Sciatic nerve (tissue), 2 donors: ENCODE measurements around the gene CLK3. TPM values are rescaled to one million over a fixed set of nuclear protein-coding genes. Genes with fewer than 3 reads are reported as not detected.

Source experiments
- ATAC-seq: fragments of 200-7000 bp; cut with Tn5 transposase; one replicate; pipeline ENCODE4 v1.9.1; 2020; ENCODE audit warnings: mild to moderate bottlenecking, moderate library complexity
- DNase-seq: peaks from one replicate; pipeline ENCODE4 v3.0.0-alpha.2; 2020; ENCODE audit warnings: low spot score
- intact Hi-C: fragments of 100-400 bp; cut with DNase I; formaldehyde crosslinking; loops from one replicate; pipeline ENCODE4 v1.14.2; 2022
- total RNA-seq: library from RNA; stranded (reverse); fragmentation: NEBNext Ultra II Directional; extraction: Animal tissue kit (Norgen Biotek cat#: 25700); gene quantifications from one replicate; pipeline ENCODE4 v1.2.1, GENCODE V29; 2021
- donor health status: DM: no; HTN: no; CAD: no.
- donor health status: DM: no; HTN: no; CAD: no.

CLK3 gene
- total RNA-seq, 1 donor from 2014 or later, result 81.7 TPM

DNA sequence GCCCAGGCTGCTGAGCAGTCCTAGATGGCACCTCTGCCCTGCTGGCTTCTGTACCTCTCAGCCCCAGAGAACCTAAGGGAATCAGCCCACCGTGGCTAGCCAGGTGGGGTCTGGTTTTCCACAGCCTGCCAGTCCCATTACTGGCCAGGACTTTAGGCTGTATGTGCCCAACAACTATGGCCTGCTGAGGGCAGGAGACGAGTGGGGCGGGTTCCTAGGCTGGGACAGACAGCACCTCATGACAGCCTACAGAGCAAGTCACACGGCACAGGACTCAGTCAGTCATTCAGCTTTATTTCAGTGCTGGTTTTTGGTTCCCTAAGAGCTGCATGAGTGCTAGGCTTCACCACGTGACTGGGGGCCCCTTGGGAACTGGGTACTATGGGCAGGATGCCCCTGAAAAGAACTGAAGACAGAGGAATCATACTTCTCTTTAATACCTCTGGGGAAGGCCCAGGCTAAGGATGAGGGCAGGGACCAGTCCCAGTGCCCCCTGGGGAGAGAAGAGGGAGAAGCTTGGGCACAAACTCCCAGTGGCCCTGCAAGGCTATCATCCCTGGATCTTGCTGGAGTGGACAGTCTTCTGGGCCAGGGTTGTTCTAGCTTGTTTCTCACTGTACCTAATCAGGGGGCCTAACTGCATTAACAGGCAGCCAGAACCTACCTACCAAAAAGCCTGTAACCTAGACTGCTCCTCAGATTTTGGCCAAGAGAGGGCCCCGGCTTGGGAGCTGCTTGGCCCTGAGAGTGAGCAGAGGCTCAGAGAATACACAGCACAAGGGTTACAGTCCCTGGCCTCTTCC lies 14.8 kb downstream of the CLK3 start:
- DNase-seq (no peak), ATAC-seq (peak; percentile 24)
- intact Hi-C loops, result loop anchor here (5.0 kb wide), 2 partner anchors 137 to 258 kb away; no protein-coding TSS in a partner anchor

DNA sequence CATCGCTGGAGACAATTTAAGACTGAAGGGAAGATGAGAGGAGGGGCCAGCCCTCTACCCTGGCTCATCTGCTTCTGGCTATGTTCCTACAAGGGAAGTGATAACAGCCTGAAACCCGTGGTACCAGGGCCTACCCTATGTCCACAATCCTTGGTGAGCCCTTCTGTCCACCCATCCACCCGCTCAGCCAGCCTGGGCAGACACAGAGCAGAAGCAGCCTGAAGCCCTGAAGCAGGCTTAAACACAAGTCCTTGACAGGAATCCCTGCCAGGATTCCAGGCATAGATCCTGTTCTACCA lies 15.4 kb downstream of the CLK3 start:
- ATAC-seq (no peak), DNase-seq (no peak)
- intact Hi-C loops, result loop anchor here (5.0 kb wide), 2 partner anchors 136 to 259 kb away; no protein-coding TSS in a partner anchor

DNA sequence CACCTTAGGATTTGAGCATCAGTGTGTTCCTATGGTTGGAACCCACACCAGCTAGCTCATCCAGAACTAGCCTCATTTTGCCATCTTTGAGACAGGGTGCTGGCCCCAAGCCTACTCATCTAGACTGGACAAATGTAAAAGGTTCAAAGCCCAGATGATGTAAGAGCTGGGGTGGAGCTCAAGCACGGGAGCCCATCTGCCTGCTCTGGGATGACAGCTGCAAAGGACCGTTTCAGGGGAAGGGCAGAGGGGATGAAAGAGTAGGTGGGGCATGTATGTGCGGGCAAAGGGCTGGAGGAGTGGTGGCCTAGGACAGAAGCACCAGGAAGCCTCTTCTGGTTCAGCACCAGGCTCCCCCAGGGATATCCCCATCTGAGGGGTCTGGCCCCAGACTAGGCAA lies 15.8 kb downstream of the CLK3 start:
- intact Hi-C loops, result loop anchor here (5.0 kb wide), 2 partner anchors 136 to 259 kb away; no protein-coding TSS in a partner anchor
- ATAC-seq (no peak), DNase-seq (no peak)

GRCh38 chr15:74631935-74632560 lies 16.4 kb downstream of the CLK3 start:
- peak; percentile 70 for ATAC-seq
- intact Hi-C loops, result loop anchor here (5.0 kb wide), 2 partner anchors 135 to 260 kb away; no protein-coding TSS in a partner anchor
- peak; percentile 81 for DNase-seq

DNA sequence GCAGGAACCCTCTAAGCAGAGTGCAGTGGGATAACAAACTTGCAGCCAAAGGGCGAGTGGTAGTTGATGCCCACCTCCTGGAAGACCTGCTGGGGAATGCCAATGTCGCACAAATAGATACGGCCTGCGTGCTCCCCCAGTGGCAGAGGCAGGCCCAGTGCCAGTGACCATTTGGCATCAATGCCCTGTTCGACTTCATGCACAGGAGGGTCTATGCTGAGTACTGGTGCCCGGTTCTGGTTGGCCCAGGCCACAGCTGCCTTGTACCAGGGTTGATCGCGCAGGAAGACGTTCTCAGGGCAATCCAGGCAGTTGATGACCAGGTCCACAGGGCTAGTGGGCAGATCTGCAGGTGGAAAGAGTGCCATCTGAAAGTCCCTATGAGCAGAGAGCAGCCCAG lies 17.0 kb downstream of the CLK3 start:
- ATAC-seq (no peak), DNase-seq (no peak)
- intact Hi-C loops, result loop anchor here (5.0 kb wide), 2 partner anchors 135 to 260 kb away; no protein-coding TSS in a partner anchor

DNA sequence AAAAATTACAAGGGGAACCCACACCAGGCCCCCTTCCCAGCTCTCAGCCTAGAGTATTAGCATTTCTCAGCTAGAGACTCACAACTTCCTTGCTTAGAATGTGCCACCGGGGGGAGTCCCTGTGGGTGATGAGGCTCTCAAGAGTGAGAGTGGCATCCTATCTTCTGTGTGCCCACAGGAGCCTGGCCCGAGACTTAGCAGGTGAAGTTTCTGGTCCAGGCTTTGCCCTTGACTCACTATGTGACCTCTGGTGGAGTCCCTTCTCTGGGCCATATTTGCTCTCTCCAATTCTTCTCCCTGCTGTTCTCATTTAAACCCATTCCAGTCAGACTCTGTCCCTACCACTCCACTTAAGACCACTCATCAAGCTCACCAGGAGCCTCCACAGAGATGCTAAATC lies 18.1 kb downstream of the CLK3 start:
- intact Hi-C loops, result loop anchor here (5.0 kb wide), 2 partner anchors 134 to 261 kb away; no protein-coding TSS in a partner anchor
- no peak for ATAC-seq

DNA sequence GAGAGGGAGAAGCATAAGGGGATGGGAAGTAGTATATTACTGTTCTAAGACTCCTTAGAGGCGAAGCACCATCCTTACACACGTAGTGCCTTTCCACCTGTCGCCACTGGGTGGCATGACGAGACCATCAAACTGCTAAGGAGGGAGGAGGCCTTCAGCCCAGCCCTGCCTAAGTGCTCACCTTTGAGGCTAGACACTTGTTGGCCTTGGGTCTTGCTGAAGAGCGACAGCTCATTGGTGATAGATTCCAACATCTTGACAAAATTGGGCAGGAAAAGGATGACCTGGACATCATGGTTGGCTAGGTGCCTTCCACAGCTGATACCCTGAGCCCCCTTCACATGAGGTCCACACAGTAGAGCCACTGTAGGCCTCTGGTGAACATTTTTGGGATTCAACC lies 19.6 kb downstream of the CLK3 start:
- intact Hi-C loops, result no loop called here
- ATAC-seq (peak; percentile 76), DNase-seq (peak; percentile 72)

More for the DNA sequence above, 18.1 kb downstream of the CLK3 start:
- no peak for DNase-seq

DNA sequence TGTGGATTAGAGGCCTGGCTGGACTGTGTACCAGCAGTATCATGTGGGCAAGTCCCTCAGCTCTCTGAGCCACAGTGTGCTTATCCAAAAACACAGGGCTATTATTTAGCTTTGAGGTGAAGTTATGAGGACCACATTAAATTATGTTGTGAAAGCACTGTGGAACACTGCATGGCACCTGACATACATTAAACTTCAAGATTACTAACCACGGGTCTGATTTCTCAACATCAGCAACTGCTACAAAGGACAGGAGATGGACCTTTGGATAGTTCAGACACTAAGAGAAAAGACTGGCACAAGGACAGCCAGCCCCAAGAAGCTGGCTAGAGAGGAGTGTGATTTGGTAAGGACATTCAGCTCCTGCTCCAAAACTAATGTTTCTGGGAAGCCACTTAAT lies 21.3 kb downstream of the CLK3 start:
- intact Hi-C loops, result no loop called here
- DNase-seq (no peak), ATAC-seq (no peak)

GRCh38 chr15:74641151-74641550 lies 25.5 kb downstream of the CLK3 start:
- intact Hi-C loops, result no loop called here
- no peak for DNase-seq
- no peak for ATAC-seq

DNA sequence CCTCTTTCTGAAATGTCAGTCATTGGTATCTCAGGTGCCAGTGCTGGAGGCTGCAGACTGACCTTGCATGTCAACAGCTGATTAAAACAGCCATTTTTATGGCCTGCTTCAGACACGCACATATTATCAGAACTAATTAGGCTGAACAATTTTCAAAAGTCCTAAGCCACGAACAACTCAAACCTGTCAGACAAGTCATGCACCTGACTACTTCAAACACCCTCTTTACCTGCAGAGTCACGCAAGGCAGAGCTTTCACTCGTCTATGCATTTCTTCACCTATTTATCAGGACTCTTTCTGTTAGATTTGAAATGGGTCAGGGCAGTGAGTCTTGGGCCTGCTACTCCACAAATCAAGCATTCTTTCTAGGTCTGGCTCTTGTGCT lies 26.7 kb downstream of the CLK3 start:
- no peak for ATAC-seq
- intact Hi-C loops, result no loop called here

DNA sequence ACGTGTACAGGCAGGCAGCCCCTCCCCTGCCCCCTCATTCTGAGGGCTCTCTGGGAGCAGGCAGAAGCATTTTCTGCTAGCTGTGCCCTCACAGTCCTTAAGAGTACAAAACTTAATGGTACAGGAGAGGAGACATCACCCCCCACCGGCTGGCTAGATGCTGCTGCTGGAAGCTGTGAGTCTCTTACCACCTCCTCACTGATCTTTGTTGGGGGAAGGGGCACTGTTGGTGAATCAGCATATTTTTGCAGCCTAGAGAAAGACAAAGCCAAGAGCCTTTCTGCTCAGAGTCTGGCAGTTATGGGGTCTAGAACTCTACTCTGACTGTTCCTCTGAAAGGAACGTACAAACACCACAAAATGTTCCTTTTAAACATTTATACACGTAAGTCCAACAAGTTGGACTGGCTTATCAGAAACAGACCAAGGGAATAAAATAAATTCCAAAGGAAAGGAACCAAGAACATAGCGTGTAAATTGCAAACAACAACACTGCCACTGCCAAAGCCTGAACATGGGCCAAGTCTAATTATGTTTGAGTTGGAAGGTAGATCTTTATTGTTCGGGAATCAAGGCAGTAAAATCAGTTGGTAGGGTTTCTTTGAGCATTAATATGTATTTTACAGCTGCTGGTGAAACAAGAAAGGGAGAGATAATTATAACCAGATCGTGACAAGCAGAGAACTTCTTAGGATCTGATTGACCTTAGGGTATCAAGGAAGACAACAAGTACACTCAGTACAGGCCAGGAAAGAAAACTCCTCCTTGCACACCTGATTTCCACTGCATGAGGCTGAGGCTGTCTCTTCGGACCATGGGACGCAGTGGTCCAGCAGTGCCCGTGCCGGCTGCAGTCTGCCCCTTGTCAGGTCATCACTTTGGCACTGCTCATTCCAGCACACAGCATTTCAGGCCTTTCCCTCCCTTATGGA lies 27.4 kb downstream of the CLK3 start:
- DNase-seq (no peak), ATAC-seq (peak; percentile 68)
- intact Hi-C loops, result no loop called here

More for the DNA sequence above, 26.7 kb downstream of the CLK3 start:
- no peak for DNase-seq

GRCh38 chr15:74643665-74644204 lies 28.1 kb downstream of the CLK3 start:
- DNase-seq (no peak), ATAC-seq (no peak)
- intact Hi-C loops, result no loop called here

DNA sequence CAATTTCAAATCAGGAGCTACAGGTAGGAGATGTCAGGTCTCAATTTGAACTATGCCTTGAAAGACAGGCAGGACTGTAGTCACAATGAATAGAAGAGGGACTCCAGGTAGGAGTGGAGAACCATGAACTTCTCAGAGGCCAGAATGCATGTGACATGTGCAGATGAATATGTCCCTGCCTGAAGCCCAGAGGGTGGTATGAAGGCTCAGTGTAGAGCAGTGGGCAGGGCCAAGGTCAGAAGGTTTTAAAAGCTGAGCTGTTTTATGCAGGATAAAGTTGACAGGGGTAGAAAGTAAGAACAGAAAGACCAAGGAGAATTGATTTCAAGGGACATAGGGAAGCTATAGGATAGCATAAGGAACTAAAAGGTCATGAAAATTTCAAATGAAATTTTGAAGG lies 30.8 kb downstream of the CLK3 start:
- ATAC-seq (no peak), DNase-seq (no peak)
- intact Hi-C loops, result no loop called here

GRCh38 chr15:74648051-74648842 lies 32.6 kb downstream of the CLK3 start:
- DNase-seq, result no peak
- ATAC-seq, result no peak
- intact Hi-C loops, result no loop called here

- no peak for DNase-seq
- intact Hi-C loops, result no loop called here
- peak; percentile 46 for ATAC-seq
These were observed 35.7 kb downstream of the CLK3 start for GRCh38 chr15:74651242-74651741.

DNA sequence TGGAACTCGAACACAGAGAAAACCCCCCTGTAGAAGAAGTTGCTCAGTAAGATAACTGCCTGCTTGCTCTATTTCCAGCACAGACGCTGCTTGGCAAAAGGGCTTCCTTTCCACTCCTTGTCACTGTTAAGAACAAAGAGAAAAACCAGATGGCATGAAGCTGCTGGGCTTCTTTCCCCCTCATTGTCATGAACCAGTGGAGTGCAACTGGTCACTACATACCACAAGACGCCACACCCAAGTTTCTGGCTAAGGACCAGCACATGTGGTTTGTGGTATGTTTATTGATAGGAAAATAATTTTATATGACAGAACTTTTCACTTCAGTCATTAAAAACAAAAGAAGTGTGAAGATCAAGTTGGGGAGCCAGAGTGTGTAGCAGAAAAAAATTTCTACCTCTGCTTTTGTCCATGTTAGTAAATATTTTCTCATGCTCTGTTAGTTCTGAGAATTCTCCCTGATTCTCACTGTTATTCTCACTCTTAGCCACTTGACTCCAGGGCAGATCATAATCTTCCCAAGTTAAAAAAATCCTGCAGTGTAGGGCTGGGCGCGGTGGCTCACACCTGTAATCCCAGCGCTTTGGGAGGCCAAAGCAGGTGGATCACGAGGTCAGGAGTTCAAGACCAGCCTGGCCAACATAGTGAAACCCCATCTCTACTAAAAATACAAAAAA lies 37.9 kb downstream of the CLK3 start:
- intact Hi-C loops, result no loop called here
- no peak for ATAC-seq
- DNase-seq, result no peak

DNA sequence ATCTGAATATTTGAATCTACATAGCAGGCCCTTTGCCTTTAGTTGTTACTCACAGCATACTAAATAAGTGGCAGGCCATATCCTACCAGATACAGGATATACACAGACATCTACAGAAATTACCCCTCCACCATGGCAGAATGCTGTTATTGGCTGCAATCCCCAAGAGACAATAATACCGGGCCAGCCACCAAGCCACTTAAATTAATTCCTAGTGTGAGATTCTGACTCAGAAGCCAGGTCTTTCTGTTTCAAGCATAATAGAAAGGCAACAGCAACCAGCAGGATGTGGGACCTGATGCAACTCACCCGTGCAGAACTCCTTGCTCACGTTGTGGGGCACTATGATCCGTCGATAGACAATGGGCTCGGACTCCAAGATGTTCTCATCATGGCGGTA lies 39.8 kb downstream of the CLK3 start:
- intact Hi-C loops, result no loop called here
- DNase-seq (no peak), ATAC-seq (no peak)
